Measurements from ENCODE around the gene DNAJB9.

Gene DNAJB9

GRCh38 chr7:108568801-108569380 is 783 bp upstream of the DNAJB9 start:
- no peak for DNase-seq (ENCODE audit: low spot score)

- DNase-seq (ENCODE audit: low spot score): peak; percentile 55
Measured at GRCh38 chr7:108570146-108570755, 577 bp downstream of the DNAJB9 start.

GRCh38 chr7:108572480-108572879 is 2.8 kb downstream of the DNAJB9 start:
- no peak for DNase-seq (ENCODE audit: low spot score)

GRCh38 chr7:108575156-108575555 is 5.5 kb downstream of the DNAJB9 start:
- DNase-seq (ENCODE audit: low spot score): no peak

DNA sequence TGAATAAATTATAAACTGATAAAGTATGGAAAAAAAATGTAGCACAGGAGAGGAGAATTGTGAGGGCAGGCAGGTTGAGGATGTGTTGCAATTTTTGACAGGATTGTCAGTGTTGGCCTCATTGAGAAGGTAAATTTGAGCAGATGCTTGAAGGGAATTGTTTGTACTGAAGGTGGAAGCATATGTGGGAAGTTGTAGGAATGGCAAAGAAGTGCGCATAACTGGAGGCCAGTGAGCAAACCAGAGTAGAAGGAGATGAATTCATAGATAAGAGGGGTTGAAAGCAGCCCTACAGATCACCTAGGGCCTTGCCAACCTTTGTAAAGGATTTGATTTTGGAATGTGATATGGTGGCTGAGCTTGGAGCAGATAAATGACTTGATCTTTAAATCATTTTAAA is 6.4 kb downstream of the DNAJB9 start:
- DNase-seq (ENCODE audit: low spot score): no peak

GRCh38 chr7:108578937-108579336 is 9.3 kb downstream of the DNAJB9 start:
- DNase-seq (ENCODE audit: low spot score): no peak

- DNase-seq (ENCODE audit: low spot score): no peak
Measured at GRCh38 chr7:108580298-108580697, 10.6 kb downstream of the DNAJB9 start.

DNA sequence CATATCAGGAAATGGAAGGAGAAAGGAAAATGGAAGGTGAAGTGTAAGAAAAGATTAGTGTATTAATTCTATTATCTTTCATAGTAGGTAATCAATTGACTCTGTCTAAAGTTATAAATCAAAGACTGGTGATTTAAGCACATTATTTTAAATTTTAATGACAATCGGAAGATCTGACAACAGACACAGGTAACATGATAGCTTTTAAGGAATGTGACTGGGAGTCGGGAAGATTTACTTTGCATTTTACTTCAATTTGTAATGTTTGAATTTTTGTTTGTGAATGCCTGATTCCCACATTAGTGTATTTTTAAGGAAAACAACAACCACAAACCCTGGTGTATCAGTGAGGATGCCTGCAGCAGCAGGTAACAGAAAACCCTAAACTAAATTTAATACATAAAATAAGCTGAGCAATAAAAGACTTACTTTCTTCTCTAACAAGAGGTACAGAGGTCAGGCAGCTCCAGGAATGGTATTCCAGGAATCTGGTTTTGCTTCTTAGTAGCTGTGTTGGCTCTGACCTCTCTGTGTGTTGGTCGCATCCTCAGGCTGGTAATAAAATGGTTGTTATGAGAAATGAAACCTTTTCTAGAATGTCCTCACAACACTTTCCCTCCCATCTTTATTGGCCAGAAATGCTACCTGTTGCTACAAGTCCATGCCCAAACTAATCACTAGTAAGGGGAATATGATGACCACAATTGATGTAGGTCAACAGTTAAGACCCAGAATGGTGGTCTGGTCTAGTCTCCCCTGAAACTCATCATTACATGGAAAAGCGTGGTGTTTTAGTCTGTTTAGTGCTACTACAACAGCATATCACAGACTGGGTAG is 12.2 kb downstream of the DNAJB9 start:
- DNase-seq (ENCODE audit: low spot score): no peak

DNA sequence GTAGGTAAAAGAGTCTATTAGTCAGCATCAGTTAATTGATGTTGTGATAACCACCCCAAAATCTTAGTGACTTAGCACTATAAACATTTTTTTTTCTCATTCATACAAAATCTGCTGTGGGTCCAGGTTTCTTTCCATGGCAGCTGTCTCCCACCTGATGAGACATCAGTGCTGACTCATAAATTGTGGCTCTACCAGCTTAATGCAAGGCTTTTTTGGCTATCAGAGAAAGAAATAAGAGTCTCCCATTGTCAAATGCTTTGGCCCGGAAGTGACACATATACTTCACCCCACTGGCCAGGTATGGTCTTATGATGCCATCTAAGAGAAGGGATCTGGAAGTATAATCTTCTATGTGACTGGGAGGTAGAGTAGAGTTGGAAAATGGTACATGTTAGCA is 14.5 kb downstream of the DNAJB9 start:
- no peak for DNase-seq (ENCODE audit: low spot score)

- DNase-seq (ENCODE audit: low spot score): no peak
Measured at GRCh38 chr7:108585843-108586242, 16.2 kb downstream of the DNAJB9 start.

DNA sequence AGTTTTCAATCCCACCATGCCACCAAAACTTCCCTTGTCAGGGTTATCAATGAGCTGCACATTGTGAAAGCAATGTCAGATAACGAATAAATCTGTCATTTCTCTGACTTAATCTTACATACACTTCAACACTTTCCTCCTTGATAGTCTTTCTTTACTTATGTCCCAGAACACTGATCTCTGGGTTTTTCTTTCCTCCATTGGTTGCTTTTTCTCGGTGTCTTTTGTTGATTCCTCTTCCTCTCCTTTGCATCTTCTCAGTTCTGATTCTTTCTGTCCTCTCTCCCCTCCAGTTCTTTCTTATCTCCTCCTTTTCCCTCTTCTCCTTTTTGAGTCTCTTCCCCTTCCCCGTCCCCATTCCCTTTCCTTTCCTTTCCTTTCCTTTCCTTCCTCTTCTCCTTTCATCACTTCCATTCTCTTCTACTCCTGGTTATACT is 16.6 kb downstream of the DNAJB9 start:
- DNase-seq (ENCODE audit: low spot score): no peak

DNA sequence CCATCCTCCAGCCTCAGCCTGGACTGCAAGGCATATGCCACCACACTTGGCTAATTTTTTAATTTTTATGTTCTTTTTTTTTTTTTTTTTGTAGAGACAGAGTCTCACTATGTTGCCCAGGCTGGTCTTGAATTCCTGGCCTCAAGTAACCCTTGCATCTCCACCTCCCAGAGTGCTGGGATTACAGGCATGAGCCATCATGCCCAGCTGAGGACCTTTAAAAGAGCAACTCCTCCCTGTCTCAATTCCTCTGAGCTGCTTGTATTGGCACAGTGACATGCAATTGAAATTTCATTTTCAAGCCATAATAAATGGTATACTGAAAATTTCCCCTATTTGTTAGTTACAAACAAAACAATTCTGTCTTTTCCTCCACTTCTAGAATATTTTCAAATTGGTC is 19.5 kb downstream of the DNAJB9 start:
- no peak for DNase-seq (ENCODE audit: low spot score)

GRCh38 chr7:108589874-108590273 is 20.2 kb downstream of the DNAJB9 start:
- no peak for DNase-seq (ENCODE audit: low spot score)

GRCh38 chr7:108590606-108591005 is 20.9 kb downstream of the DNAJB9 start:
- no peak for DNase-seq (ENCODE audit: low spot score)

- no peak for DNase-seq (ENCODE audit: low spot score)
Measured at GRCh38 chr7:108592646-108593201, 23.1 kb downstream of the DNAJB9 start.

DNA sequence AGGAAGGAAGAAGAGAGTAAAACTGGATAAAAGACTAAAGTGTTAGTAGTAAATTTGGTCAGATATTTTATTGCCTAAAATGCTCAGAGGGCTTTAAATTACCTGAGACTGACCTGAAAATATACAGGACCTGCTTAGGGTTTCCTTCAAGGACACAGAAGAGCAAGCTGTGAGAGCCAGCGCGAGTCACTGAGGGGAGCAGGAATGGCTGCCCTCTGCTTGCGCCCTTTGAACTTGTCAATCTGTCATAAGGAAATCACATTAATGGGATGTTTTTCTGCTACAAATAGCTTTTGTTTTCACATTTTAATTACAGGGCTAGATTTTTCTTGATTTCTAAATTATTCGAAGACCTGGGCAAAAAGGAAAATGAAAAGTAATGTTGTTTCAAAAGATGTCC is 26.9 kb downstream of the DNAJB9 start:
- DNase-seq (ENCODE audit: low spot score): no peak

DNA sequence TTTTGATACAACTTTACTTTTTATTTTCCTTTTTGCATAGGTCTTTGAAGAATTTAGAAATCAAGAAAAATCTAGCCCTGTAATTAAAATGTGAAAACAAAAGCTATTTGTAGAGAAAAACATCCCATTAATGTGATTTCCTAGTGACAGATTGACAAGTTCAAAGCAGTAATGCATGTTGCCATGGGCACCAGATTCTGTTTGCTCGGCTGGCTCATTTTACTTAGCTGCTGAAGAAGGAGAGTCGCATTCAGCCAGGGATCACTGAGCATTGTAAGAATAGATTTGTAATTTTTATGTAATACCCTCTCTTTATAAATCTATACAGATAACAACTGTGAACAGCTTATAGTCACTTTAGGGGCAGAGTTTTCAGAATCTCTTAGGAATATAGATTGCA is 28.5 kb downstream of the DNAJB9 start:
- DNase-seq (ENCODE audit: low spot score): no peak

GRCh38 chr7:108598914-108599580 is 29.4 kb downstream of the DNAJB9 start:
- DNase-seq (ENCODE audit: low spot score): no peak

- no peak for DNase-seq (ENCODE audit: low spot score)
Measured at GRCh38 chr7:108600399-108600798, 30.7 kb downstream of the DNAJB9 start.

GRCh38 chr7:108603656-108604306 is 34.1 kb downstream of the DNAJB9 start:
- no peak for DNase-seq (ENCODE audit: low spot score)

- DNase-seq (ENCODE audit: low spot score): no peak
Measured at GRCh38 chr7:108604307-108605077, 34.8 kb downstream of the DNAJB9 start.

Data from activated CD4-positive, alpha-beta T cell treated with anti-CD3 and anti-CD28 coated beads, Interleukin-2, Interleukin-4, amounts not matched to agents 100 ng/mL and 50 ng/mL, durations not matched to agents 16 hours and 8 hours (primary cell).